Activated CD4-positive, CD25-positive, alpha-beta regulatory T cell (primary cell): ENCODE results near the gene MAPT.
"Not testable (repeated sequence)": the region's sequence is repeated elsewhere in the genome, so short reads cannot be mapped to it uniquely, and the experiment has no call there.

Experiments
- DNase-seq, 4 experiments: peaks; one replicate each; lab custom pipeline; 2025; lab: John Stamatoyannopoulos, UW

The MAPT gene

GRCh38 chr17:45900723-45901415, 6.5 kb downstream of the MAPT start:
- no peak for DNase-seq

GRCh38 chr17:45902892-45903346, 8.6 kb downstream of the MAPT start:
- DNase-seq: no peak

- no peak for DNase-seq
Observed at GRCh38 chr17:45904866-45905265, 10.5 kb downstream of the MAPT start.

GRCh38 chr17:45905814-45906213, 11.5 kb downstream of the MAPT start:
- DNase-seq: no peak

GRCh38 chr17:45906237-45906636, 11.9 kb downstream of the MAPT start:
- DNase-seq: no peak

- no peak for DNase-seq
Observed at GRCh38 chr17:45906927-45907622, 12.7 kb downstream of the MAPT start.

- DNase-seq: no peak
Observed at GRCh38 chr17:45907750-45908395, 13.5 kb downstream of the MAPT start.

- no peak for DNase-seq
Observed at GRCh38 chr17:45908460-45908859, 14.1 kb downstream of the MAPT start.

- DNase-seq: no peak
Observed at GRCh38 chr17:45908935-45909334, 14.6 kb downstream of the MAPT start.

GRCh38 chr17:45910667-45911066, 16.3 kb downstream of the MAPT start:
- no peak for DNase-seq

GRCh38 chr17:45912319-45912718, 18.0 kb downstream of the MAPT start:
- no peak for DNase-seq

- not testable (repeated sequence) for DNase-seq
Observed at GRCh38 chr17:45913030-45913429, 18.7 kb downstream of the MAPT start.

- no peak for DNase-seq
Observed at GRCh38 chr17:45914047-45914717, 19.8 kb downstream of the MAPT start.

- no peak for DNase-seq
Observed at GRCh38 chr17:45915263-45915662, 20.9 kb downstream of the MAPT start.

- DNase-seq: no peak
Observed at GRCh38 chr17:45917081-45917480, 22.7 kb downstream of the MAPT start.

- DNase-seq: no peak
Observed at GRCh38 chr17:45918241-45918745, 23.9 kb downstream of the MAPT start.

- no peak for DNase-seq
Observed at GRCh38 chr17:45919136-45919535, 24.8 kb downstream of the MAPT start.

GRCh38 chr17:45920083-45920482, 25.7 kb downstream of the MAPT start:
- no peak for DNase-seq

- no peak for DNase-seq
Observed at GRCh38 chr17:45923511-45924268, 29.3 kb downstream of the MAPT start.

GRCh38 chr17:45924332-45924820, 30.0 kb downstream of the MAPT start:
- no peak for DNase-seq

- DNase-seq: no peak
Observed at GRCh38 chr17:45925311-45925710, 31.0 kb downstream of the MAPT start.
